Left colon (tissue), 2 donors: ENCODE results near the gene ZDHHC11B. TPM values are rescaled to one million over a fixed set of nuclear protein-coding genes. Genes with fewer than 3 reads are reported as not detected.
"Not testable (repeated sequence)": the region's sequence is repeated elsewhere in the genome, so short reads cannot be mapped to it uniquely, and the experiment has no call there.

Experiments
- ATAC-seq: fragments of 200-7000 bp; cut with Tn5 transposase; one replicate; pipeline ENCODE4 v1.9.1; 2020; ENCODE audit warnings: mild to moderate bottlenecking, moderate library complexity
- DNase-seq, 2 donors: peaks; one replicate each; pipeline ENCODE4 v3.0.0-alpha.2; 2020
- intact Hi-C, 2 donors: fragments of 100-400 bp; cut with DNase I in 1 of 2; cut with micrococcal nuclease in 1 of 2; formaldehyde crosslinking; loops; one replicate each; pipeline versions ENCODE4 v1.11.2 to v1.14.0; 2022; cut with DNase I, micrococcal nuclease
- long read RNA-seq: library from polyadenylated mRNA; unstranded; transcript quantifications from one replicate; pipeline ENCODE4 v2.0.0, GENCODE V29; 2021
- total RNA-seq, 2 donors: library from RNA; stranded (reverse); fragmentation: NEBNext Ultra II Directional; extraction: Animal tissue kit (Norgen Biotek cat#: 25700); gene quantifications; one replicate each; pipeline ENCODE4 v1.2.1, GENCODE V29; 2021
- donor health status: DM: no; HTN: no; CAD: no.
- donor health status: DM: yes; HTN: yes; CAD: no.

ZDHHC11B gene
- 10 to 100 TPM in 1 of 2 donors, 1 to 10 TPM in 1; 1.5 to 15.9 TPM for total RNA-seq
- long read RNA-seq, partial matches to known transcripts = 0 of 4 reads
- long read RNA-seq, other reads (novel, unspliced or antisense) = 2 of 4 reads

- DNase-seq (peak; percentile 90 to 95), ATAC-seq (peak; percentile 88)
- intact Hi-C loops = loop anchor here in 1 of 2 donors (10.0 kb wide), 1 partner anchor 90 kb away; the partner anchor contains the start of gene TPPP
These were observed at the start of gene ZDHHC11B for GRCh38 chr5:784428-785177. ZDHHC11B (minus strand) TSS chr5:784729; CDS start chr5:766919, 17,810 bp downstream.

- DNase-seq, intact Hi-C loops, ATAC-seq: not testable (repeated sequence)
These were observed 49.5 kb upstream of the ZDHHC11B start for GRCh38 chr5:834013-834412.

- DNase-seq, intact Hi-C loops: not testable (repeated sequence)
These were observed 43.7 kb upstream of the ZDHHC11B start for GRCh38 chr5:828194-828593.

GRCh38 chr5:825544-825943, 41.0 kb upstream of the ZDHHC11B start:
- ATAC-seq (peak; percentile 71), DNase-seq (peak in 1 of 2 donors; percentile 55)
- intact Hi-C loops = not testable (repeated sequence)

More at GRCh38 chr5:828194-828593, 43.7 kb upstream of the ZDHHC11B start:
- ATAC-seq = not testable (repeated sequence)

DNA sequence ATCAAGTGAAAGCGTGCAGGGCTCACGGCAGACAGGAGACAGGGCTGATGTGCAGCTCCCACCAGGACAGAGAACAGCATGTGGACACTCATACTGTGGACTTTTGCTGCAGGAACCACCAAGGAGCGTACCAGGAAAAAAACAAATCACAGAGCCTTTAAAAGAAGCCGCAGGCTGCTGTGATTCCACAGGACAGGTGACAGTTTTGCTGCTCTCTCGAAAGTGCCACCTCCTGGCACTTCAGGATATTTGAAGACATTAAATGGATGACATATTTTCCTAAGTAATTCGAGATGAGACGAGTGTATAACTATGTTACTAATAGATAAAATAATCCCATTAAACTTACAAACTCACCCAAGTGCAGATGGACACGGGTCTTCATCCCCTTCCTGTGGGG, 37.0 kb upstream of the ZDHHC11B start:
- DNase-seq (no peak), ATAC-seq (peak; percentile 52)
- intact Hi-C loops = no loop called here

DNA sequence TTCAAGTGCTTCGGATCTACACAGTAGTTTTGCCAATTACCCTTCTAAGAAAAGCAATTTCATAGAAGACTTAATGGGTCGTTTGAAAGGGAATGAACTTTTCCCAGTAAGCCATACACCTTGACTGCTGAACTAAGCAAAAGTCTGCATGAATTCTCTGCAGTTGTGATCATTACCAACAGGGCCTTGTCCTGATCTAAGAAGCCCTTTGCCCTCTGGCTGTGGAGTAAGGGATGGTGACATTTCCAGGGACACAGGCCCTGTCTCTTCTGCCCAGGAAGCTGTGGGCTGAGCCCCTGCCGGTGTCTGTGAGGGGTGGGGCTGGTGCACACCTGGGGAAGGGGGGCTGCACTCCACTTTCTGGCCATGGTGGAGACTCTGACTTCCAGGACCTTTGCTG, 35.7 kb upstream of the ZDHHC11B start:
- intact Hi-C loops = no loop called here
- ATAC-seq (no peak), DNase-seq (no peak)

GRCh38 chr5:819078-819477, 34.5 kb upstream of the ZDHHC11B start:
- ATAC-seq = no peak
- DNase-seq = no peak
- intact Hi-C loops = no loop called here

DNA sequence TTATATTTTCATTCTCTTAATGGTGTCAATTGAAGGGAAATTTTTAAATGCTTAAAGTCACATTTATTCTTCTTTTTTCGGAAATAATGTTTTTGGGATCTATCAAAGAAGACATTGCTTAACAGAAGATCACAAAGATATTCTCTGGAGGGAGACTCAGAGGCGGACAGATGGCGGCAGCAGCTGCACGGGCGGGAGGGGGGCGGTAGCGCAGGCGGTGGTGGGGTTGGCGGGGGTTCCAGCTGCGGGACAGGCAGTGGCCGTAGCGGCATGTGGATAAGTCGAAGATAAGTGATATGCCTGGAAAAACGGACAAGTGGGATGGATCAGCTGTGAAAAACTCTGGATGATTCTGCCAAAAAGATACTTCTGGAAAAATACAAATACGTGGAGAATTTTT, 31.6 kb upstream of the ZDHHC11B start:
- ATAC-seq = no peak
- intact Hi-C loops = no loop called here
- no peak for DNase-seq

DNA sequence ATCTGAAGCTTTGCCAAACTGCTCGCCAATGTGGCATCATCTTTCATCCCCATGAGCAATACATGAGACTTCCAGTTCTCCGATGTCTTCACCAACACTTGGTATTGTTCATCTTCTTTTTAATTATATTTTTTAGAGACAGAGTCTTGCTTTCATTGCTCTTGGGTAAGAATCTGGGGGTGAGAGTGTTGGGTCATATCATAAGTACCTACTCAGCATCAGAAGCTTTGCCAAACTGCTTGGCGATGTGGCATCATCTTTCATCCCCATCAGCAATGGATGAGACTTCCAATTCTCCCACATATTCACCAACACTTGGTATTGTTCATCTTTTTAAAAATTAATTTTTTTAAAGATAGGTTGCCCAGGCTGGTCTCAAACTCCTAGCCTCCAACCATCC, 30.9 kb upstream of the ZDHHC11B start:
- DNase-seq (no peak), ATAC-seq (no peak)
- intact Hi-C loops = no loop called here

- DNase-seq, intact Hi-C loops, ATAC-seq: not testable (repeated sequence)
These were observed 29.0 kb upstream of the ZDHHC11B start for GRCh38 chr5:813575-813974.

DNA sequence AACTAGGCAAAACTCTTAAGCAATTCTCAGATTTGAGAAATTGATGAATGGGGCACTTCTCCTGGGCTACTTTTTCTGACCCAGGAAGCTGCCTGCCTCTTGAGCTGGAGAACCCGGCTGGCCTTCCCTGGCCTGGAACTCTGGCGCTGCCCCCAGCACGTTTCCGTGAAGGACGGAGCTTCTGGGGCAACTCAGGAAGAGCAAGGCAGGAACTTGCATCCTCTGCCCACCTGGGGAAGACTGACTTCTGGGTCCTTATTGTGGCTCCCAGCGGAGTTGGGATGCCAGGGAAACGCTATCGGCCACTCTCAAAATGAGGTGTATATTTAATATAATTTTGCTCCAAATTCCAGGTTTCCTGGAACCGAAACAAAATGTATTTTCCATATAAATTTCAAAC, 26.9 kb upstream of the ZDHHC11B start:
- ATAC-seq, intact Hi-C loops, DNase-seq: not testable (repeated sequence)

- intact Hi-C loops, ATAC-seq, DNase-seq: not testable (repeated sequence)
These were observed 23.4 kb upstream of the ZDHHC11B start for GRCh38 chr5:807719-808514.

DNA sequence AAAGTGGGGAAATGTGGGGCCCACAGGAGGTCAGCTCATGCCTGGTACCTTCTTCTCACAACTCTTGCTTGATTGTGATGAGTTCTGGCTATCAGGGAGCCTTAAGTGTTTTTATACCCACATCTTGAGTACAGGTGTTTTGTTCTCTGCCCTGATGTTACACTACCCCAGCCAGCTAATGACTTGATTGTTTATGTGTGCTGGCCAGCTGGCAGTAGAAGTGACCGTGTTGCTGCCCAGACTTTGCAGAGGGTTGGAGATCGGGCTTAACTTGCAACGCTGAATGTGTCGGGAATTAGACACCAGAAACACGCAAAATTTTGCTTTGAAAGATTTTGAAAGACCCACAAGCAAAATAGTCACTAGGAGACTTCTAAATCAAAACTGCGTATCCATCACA, 16.9 kb upstream of the ZDHHC11B start:
- intact Hi-C loops = no loop called here
- no peak for DNase-seq
- ATAC-seq = no peak

DNA sequence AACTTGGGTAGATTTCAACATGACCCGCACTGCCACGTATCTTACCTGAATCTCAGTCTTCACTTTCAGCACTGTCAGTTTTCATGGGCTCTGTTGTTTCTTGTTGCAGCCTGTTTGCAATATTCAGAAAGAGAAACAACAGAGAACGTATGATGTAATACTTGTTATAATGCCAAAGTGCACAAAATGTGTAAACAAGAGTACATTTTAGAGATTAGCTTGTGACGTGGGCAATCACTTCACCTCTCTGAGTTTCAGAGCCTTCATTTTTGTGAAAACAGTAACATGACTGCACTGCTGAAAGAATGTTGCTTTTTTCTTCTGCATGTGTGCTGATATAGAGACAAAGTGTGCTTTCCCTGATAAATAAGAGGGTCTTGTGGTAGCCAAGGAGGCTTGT, 16.5 kb upstream of the ZDHHC11B start:
- DNase-seq, ATAC-seq, intact Hi-C loops: not testable (repeated sequence)

- intact Hi-C loops = loop anchor here in 1 of 2 donors (5.0 kb wide), 1 partner anchor 86 kb away; no protein-coding TSS in a partner anchor
These were observed 14.1 kb upstream of the ZDHHC11B start for GRCh38 chr5:798505-799138.

GRCh38 chr5:797986-798385, 13.5 kb upstream of the ZDHHC11B start:
- intact Hi-C loops = loop anchor here in 1 of 2 donors (5.0 kb wide), 1 partner anchor 86 kb away; no protein-coding TSS in a partner anchor
- not testable (repeated sequence) for DNase-seq, ATAC-seq

More at GRCh38 chr5:798505-799138, 14.1 kb upstream of the ZDHHC11B start:
- ATAC-seq, DNase-seq: not testable (repeated sequence)

DNA sequence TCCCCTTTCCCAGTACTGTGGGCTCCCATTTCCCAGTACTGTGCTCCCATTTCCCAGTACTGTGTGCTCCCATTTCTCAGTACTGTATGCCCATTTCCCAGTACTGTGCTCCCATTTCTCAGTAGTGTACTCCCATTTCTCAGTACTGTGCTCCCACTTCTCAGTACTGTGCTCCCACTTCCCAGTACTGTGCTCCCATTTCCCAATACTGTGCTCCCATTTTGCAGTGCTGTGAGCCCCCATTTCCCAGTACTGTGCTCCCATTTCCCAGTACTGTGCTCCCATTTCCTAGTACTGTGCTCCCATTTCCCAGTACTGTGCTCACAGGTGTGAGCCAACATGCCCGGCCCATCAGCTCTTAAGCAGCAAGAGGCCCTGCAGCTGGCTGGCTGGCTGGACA, 11.3 kb upstream of the ZDHHC11B start:
- DNase-seq, ATAC-seq: not testable (repeated sequence)
- intact Hi-C loops = loop anchor here in 1 of 2 donors (5.0 kb wide), 1 partner anchor 84 kb away; no protein-coding TSS in a partner anchor

- not testable (repeated sequence) for ATAC-seq, DNase-seq
- intact Hi-C loops = loop anchor here in 1 of 2 donors (5.0 kb wide), 1 partner anchor 83 kb away; no protein-coding TSS in a partner anchor
These were observed 10.4 kb upstream of the ZDHHC11B start for GRCh38 chr5:794948-795347.
